ENCODE measurements around the gene SYPL2. TPM values are rescaled to one million over a fixed set of nuclear protein-coding genes. Genes with fewer than 3 reads are reported as not detected.

SYPL2 gene
- total and polyA plus RNA-seq, 2 donors (not counting 3 experiments of a cell fraction or from before 2014, with no cell fraction given), result not detected

DNA sequence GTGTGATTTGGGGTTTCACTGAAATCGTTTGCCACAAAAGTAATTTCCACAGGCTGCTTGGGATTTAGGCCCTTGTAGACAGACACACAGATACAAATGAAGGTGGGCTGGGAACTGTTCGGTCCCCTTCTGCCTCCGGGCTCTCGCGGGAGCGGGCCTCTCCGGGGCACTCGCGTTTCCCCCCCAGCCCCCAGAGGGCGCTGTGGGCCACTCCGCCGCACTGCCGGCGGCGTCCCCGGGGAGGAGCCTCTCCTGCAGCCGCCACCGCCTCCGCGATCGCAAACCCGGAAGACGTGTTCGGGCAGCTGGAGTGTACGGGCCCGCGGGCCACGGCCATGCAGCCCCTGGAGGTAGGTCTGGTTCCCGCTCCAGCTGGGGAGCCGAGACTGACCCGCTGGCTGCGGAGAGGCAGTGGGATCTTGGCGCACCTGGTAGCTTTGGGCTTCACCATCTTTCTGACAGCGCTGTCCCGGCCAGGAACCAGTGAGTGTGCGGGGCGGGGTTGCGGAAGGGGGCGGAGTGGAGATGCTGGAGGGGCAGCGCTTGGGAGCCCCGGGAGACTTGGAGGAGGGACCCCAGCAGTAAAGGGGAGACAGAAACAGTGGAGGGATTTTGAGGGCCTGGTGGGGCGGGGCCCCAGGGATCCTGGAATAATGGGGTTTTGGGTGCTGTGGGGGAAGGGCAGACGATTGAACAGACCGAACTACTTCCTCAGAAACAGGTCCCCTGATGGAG is 27.6 kb downstream of the SYPL2 start, which contains the start of gene CYB561D1:
Gene CYB561D1 (plus strand): TSS at position 290 of the 735 bp plus-strand sequence. CDS start 46 bp downstream, at position 336.
- no peaks in the 10 kb centered on the region for H3K27me3 ChIP-seq (ENCODE audit: control insufficient read depth in 2 of 2, insufficient read depth in 2 of 2, low read length in 2 of 2)
- DNase-seq (ENCODE audit: low read depth, low spot score), result peak; percentile 91
- peak within 1 kb of the TSS; percentile 58 for H3K4me2 ChIP-seq (ENCODE audit: insufficient read depth, low read length)
- peak within 1 kb of the TSS; percentile 42 for H3K27ac ChIP-seq (ENCODE audit: insufficient read depth, low read depth, low read length)
- BruUV-seq (replicated peaks), result no TSS peak
- dilution Hi-C loops (cut with MboI; ENCODE audit: extremely low pct_ligation_motif_present, low sequenced_read_pairs), result no loop called here
- intact Hi-C loops (cut with micrococcal nuclease), result loop anchor here (1.0 kb wide), 2 partner anchors 11 to 39 kb away; partner anchors contain the start of gene ATXN7L2
- TF ChIP-seq JUN (IDR thresholded peaks at IDR 0.05; ENCODE audit: borderline replicate concordance, insufficient read depth, insufficient read length, low read depth) (no peak), MYC (IDR thresholded peaks at IDR 0.05; ENCODE audit: low read depth, low read length) (no peak), GATA2 (IDR thresholded peaks at IDR 0.05; ENCODE audit: insufficient read depth, insufficient read length, low read depth, low read length) (no peak), POLR2AphosphoS5 (IDR thresholded peaks at IDR 0.05; ENCODE audit: insufficient read depth, low read depth, low read length) (peak; percentile 78), FOS (IDR thresholded peaks at IDR 0.05; ENCODE audit: borderline replicate concordance, insufficient read depth, low read length) (no peak), POLR2A (IDR thresholded peaks at IDR 0.05; ENCODE audit: low read depth, low read length) (peak; percentile 76), EZH2 (IDR thresholded peaks at IDR 0.05; ENCODE audit: borderline replicate concordance, low read depth, low read length, severe bottlenecking) (no peak)
- TF ChIP-seq, protein P1, sequence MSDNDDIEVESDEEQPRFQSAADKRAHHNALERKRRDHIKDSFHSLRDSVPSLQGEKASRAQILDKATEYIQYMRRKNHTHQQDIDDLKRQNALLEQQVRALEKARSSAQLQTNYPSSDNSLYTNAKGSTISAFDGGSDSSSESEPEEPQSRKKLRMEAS (IDR thresholded peaks at IDR 0.05; ENCODE audit: insufficient read depth, insufficient read length), result no peak
- TF ChIP-seq, protein P2, sequence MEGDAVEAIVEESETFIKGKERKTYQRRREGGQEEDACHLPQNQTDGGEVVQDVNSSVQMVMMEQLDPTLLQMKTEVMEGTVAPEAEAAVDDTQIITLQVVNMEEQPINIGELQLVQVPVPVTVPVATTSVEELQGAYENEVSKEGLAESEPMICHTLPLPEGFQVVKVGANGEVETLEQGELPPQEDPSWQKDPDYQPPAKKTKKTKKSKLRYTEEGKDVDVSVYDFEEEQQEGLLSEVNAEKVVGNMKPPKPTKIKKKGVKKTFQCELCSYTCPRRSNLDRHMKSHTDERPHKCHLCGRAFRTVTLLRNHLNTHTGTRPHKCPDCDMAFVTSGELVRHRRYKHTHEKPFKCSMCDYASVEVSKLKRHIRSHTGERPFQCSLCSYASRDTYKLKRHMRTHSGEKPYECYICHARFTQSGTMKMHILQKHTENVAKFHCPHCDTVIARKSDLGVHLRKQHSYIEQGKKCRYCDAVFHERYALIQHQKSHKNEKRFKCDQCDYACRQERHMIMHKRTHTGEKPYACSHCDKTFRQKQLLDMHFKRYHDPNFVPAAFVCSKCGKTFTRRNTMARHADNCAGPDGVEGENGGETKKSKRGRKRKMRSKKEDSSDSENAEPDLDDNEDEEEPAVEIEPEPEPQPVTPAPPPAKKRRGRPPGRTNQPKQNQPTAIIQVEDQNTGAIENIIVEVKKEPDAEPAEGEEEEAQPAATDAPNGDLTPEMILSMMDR (IDR thresholded peaks at IDR 0.05; ENCODE audit: extremely low read depth in 1 of 2, insufficient read depth in 1 of 2, low read depth in 1 of 2, low read length in 2 of 2), result peak; percentile 98 to 99
- peak within 1 kb of the TSS; percentile 68 for H3K9ac ChIP-seq (replicated peaks; ENCODE audit: extremely low read depth, insufficient read depth, low read length)
- ChIA-PET POLR2A (interaction anchor here (1.4 kb wide), 1 partner anchor 10 kb away, joined by 3 read pairs; the partner anchor contains the start of gene ATXN7L2), CTCF (interaction anchor here (0.7 to 23.0 kb wide), 7 partner anchors 9 to 68 kb away, joined by 3 to 955 read pairs (median 10); partner anchors contain the start of genes AMIGO1, ATXN7L2, GPR61 and PSMA5)
- peaks cover 18% of the 10 kb centered on the region for H3K4me1 ChIP-seq (ENCODE audit: control insufficient read depth, extremely low read depth, insufficient read depth, low read length)
- peaks cover 0 to 9% of the 10 kb centered on the region in 2 experiments for H3K36me3 ChIP-seq (ENCODE audit: control insufficient read depth in 2 of 2, extremely low read depth in 1 of 2, insufficient read depth in 2 of 2, low read length in 2 of 2)
- H3K9me1 ChIP-seq (replicated peaks; ENCODE audit: control insufficient read depth, extremely low read depth, insufficient read depth, low read length), result no peaks in the 10 kb centered on the region
- no peaks in the 10 kb centered on the region for H3K9me3 ChIP-seq (replicated peaks; ENCODE audit: control insufficient read depth, insufficient read depth, low read length)
- peak; percentile 80 for FAIRE-seq
- no peaks in the 10 kb centered on the region for H4K20me1 ChIP-seq (replicated peaks; ENCODE audit: control insufficient read depth, extremely low read depth, insufficient read depth, low read length)
- H2AFZ ChIP-seq (ENCODE audit: low read depth, low read length), result peak within 1 kb of the TSS; percentile 93
- peak within 1 kb of the TSS; percentile 79 to 94 (median 80) for H3K4me3 ChIP-seq (replicated peaks in 1 of 3; ENCODE audit: insufficient read depth in 1 of 3, low read depth in 1 of 3, low read length in 3 of 3)
- peaks cover under 1% of the 10 kb centered on the region for H3K79me2 ChIP-seq (ENCODE audit: control insufficient read depth, insufficient read depth, low read length)
